AG04450 (cell line): ENCODE results near the gene SLC6A17. TPM values are rescaled to one million over a fixed set of nuclear protein-coding genes. Genes with fewer than 3 reads are reported as not detected.

Experiments
- CTCF ChIA-PET: fragments of 300-600, 350-600 bp; formaldehyde crosslinking; extraction: SDS; loops from one replicate; lab custom pipeline; 2022; ENCODE audit warnings: antibody characterized with exemption, inconsistent platforms; lab: Charles Lee
- POLR2A ChIA-PET: fragments of 350-600 bp; formaldehyde crosslinking; extraction: SDS; loops from one replicate; lab custom pipeline; 2021; ENCODE audit warnings: antibody characterized with exemption, inconsistent platforms; lab: Yijun Ruan, JAX
- DNase-seq: peaks from one replicate; pipeline ENCODE4 v3.0.0-alpha.2; 2011; ENCODE audit warnings: low read depth, low spot score
- H3K27ac ChIP-seq: one replicate; pipeline ENCODE4 v1.5.1; 2012; ENCODE audit warnings: low read depth, low read length, control low read depth
- H3K27me3 ChIP-seq: one replicate; pipeline ENCODE4 v1.6.0; 2012; ENCODE audit warnings: low read length; ENCODE audit not compliant: control insufficient read depth, insufficient read depth
- H3K4me3 ChIP-seq: 2 replicates; pipeline ENCODE4 v1.5.1; 2011; ENCODE audit warnings: mild to moderate bottlenecking, low read depth, low read length, control low read depth
- H3K9me3 ChIP-seq: 2 replicates; pipeline ENCODE4 v1.5.1; 2012; ENCODE audit warnings: low read length; ENCODE audit not compliant: control insufficient read depth, insufficient read depth
- polyA plus RNA-seq: library from polyadenylated mRNA; depleted of rRNA; stranded (reverse); fragments of >200 nt; gene quantifications from 2 replicates; pipeline ENCODE4 v1.2.3, GENCODE V29; 2011
- TF ChIP-seq, protein P1 (sequence below): IDR thresholded peaks from 2 replicates; pipeline ENCODE4 v1.5.1; 2011; ENCODE audit warnings: low read depth, low read length, control low read depth, inconsistent platforms

SLC6A17 gene
- polyA plus RNA-seq, 1 experiment, result 0.05 TPM

DNA sequence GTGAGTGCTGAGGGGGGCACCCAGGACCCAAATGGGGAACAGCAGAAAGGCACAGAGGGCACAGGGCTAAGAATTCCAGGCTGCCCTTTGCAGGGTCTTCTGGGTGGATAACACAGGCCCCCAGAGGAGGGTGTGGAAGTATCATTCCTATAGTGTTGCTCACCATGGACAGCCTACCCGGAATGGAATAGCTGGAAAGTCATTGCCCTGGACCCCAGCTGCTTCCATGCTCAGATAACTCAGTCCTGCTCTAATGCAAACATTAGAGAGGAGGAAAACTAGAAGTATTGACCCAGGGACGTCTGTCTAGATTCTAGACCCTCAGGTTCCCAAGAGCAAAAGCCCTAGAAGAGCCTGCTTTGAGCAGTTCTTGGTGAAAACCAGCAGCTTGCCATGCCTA, 24.7 kb downstream of the SLC6A17 start:
- Histone ChIP-seq H3K27ac (no peak overlapping the region), H3K27me3 (peaks cover 6% of the 10 kb centered on the region), H3K9me3 (no peaks in the 10 kb centered on the region), H3K4me3 (no peak overlapping the region)
- no peak for DNase-seq
- TF ChIP-seq, protein P1, sequence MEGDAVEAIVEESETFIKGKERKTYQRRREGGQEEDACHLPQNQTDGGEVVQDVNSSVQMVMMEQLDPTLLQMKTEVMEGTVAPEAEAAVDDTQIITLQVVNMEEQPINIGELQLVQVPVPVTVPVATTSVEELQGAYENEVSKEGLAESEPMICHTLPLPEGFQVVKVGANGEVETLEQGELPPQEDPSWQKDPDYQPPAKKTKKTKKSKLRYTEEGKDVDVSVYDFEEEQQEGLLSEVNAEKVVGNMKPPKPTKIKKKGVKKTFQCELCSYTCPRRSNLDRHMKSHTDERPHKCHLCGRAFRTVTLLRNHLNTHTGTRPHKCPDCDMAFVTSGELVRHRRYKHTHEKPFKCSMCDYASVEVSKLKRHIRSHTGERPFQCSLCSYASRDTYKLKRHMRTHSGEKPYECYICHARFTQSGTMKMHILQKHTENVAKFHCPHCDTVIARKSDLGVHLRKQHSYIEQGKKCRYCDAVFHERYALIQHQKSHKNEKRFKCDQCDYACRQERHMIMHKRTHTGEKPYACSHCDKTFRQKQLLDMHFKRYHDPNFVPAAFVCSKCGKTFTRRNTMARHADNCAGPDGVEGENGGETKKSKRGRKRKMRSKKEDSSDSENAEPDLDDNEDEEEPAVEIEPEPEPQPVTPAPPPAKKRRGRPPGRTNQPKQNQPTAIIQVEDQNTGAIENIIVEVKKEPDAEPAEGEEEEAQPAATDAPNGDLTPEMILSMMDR, result no peak
- POLR2A ChIA-PET, result no interaction called here
- CTCF ChIA-PET, result interaction anchor here (1.2 to 3.1 kb wide), 4 partner anchors 33 to 321 kb away, joined by 3 to 9 read pairs (median 5); no protein-coding TSS in a partner anchor

DNA sequence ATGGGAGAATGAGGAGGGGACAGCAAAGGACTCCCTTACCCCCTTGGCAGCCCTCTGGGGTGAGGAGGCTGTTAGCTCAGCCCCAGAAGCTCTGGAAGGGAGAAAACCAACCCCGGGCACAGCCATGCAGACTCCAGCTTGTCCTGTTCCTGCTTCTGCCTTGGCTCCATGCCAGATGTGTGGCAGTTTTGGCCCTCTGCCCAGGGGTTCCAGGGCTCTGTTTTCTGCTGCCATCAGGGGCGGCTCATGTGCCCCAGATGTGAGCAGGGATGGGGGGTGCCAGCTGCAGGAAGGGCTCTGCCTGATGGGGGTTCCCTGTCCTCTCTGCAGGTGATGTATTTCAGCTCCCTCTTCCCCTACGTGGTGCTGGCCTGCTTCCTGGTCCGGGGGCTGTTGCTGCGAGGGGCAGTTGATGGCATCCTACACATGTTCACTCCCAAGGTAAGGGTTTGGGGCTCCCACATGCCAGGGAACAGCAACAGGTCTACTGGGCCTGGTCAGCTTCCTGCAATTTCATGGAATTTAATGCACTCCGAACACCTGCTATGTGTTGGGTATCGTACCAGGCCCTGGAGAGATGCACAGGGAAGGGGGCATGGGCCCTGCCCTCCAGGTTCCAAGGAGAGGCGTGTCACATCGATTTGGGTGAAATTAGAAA, 26.1 kb downstream of the SLC6A17 start:
- CTCF ChIA-PET, result interaction anchor here (1.0 to 2.3 kb wide), 5 partner anchors 20 to 319 kb away, joined by 3 to 8 read pairs (median 3); no protein-coding TSS in a partner anchor
- no peak for DNase-seq

DNA sequence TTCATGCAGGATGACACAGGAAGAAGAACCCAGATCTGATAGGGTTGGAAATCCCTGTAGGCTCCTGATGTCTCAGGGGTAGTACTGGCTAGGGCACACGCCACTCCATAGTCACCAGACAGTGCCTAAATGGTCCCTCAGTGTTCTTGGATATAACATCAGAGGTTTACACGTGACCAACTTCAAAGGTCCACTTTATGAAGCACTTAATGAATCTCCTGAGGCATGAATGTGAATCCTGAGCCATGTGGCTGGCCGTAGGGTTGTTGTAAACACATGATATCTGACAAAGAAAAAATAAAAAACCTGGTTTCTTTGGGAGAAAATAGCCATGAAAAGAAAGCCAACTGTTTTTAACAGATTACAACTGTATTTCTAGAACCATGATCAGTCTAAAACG, 27.5 kb downstream of the SLC6A17 start:
- CTCF ChIA-PET, result interaction anchor here (2.3 kb wide), 2 partner anchors 19 kb away, joined by 7 to 8 read pairs; no protein-coding TSS in a partner anchor

More for the DNA sequence above, 26.1 kb downstream of the SLC6A17 start:
- Histone ChIP-seq H3K9me3 (no peaks in the 10 kb centered on the region), H3K4me3 (no peak overlapping the region), H3K27me3 (peaks cover 5% of the 10 kb centered on the region), H3K27ac (no peak overlapping the region)
- TF ChIP-seq, protein P1, result no peak
- POLR2A ChIA-PET, result no interaction called here

DNA sequence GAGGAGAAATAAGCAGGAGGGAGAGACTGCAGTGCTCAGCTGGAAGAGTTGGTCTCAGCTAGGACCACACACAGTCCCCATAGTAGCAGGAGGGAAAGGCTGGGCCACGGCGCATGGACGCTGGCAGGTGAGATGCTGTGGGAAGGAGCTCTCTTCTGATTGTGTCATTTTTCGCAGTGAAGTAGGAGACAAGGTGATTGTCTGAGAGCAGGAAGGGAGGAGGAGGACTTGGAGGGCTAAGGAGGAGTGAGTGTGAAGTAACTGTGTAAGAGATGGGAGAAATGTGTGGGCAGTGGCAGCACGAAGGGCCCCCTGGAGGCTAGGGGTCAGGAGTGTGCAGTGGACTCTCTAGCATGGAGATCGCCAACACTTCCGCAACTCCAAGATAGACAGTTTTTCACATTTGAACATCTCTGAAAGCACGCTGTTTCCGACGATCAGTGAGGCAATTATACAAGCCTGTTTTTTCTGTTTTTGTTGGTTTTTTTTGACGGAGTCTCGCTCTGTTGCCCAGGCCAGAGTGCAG, 33.4 kb downstream of the SLC6A17 start:
- POLR2A ChIA-PET, result no interaction called here
- CTCF ChIA-PET, result interaction anchor here (1.8 kb wide), 1 partner anchor 13 kb away, joined by 8 read pairs; no protein-coding TSS in a partner anchor
- TF ChIP-seq, protein P1, result no peak
- Histone ChIP-seq H3K27ac (no peak overlapping the region), H3K4me3 (no peak overlapping the region), H3K27me3 (peaks cover 10% of the 10 kb centered on the region), H3K9me3 (no peaks in the 10 kb centered on the region)
- no peak for DNase-seq

More for the DNA sequence above, 27.5 kb downstream of the SLC6A17 start:
- TF ChIP-seq, protein P1, result no peak
- no peak for DNase-seq
- H3K4me3 ChIP-seq, result no peak overlapping the region
- H3K9me3 ChIP-seq, result no peaks in the 10 kb centered on the region
- H3K27me3 ChIP-seq, result peaks cover 4% of the 10 kb centered on the region
- H3K27ac ChIP-seq, result no peak overlapping the region
- POLR2A ChIA-PET, result no interaction called here

DNA sequence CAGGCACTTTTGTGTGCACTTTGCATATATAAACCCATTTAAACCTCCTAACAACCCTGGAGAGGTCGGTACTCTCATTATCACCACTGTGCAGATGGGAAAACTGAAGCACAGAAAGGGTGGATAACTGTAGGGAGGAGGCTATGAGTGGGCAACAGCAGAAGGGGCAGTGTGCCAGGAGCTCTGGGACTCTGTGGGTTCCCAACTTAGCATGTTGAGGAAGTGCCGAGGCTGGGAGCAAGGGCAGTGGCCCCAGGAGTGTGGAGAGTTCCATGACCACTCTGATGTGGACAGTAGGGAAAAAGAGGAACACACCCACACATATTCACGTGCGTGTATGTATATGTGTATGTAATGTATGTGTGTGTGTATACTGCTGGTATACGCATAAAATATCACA, 34.2 kb downstream of the SLC6A17 start:
- ChIA-PET POLR2A (no interaction called here), CTCF (interaction anchor here (1.6 kb wide), 1 partner anchor 128 kb away, joined by 4 read pairs; no protein-coding TSS in a partner anchor)
- Histone ChIP-seq H3K27ac (no peak overlapping the region), H3K4me3 (no peak overlapping the region), H3K9me3 (no peaks in the 10 kb centered on the region), H3K27me3 (peaks cover 10% of the 10 kb centered on the region)
- no peak for DNase-seq
- TF ChIP-seq, protein P1, result no peak
